Panc1 (cell line): Measurements from ENCODE around the gene P2RY2.

Experiments used
- CTCF ChIP-seq: fragments of 450-650 bp; IDR thresholded peaks from 2 replicates; pipeline ENCODE4 v1.5.1; 2017; ENCODE audit warnings: mild to moderate bottlenecking
- POLR2AphosphoS5 ChIP-seq: IDR thresholded peaks from 2 replicates; pipeline ENCODE4 v1.6.1; 2012; ENCODE audit warnings: mild to moderate bottlenecking, low read depth, low read length, moderate library complexity
- SIN3A ChIP-seq: IDR thresholded peaks from 2 replicates; pipeline ENCODE4 v1.6.1; 2012; ENCODE audit warnings: low read depth, mild to moderate bottlenecking, low read length, moderate library complexity, borderline replicate concordance; ENCODE audit not compliant: insufficient read depth

- TF ChIP-seq POLR2AphosphoS5 (no peak), CTCF (no peak), SIN3A (no peak)
Measured at GRCh38 chr11:73281201-73281741, 63.2 kb downstream of the P2RY2 start.
